Transverse colon (tissue), 4 donors: ENCODE results near the gene VAC14. TPM values are rescaled to one million over a fixed set of nuclear protein-coding genes. Genes with fewer than 3 reads are reported as not detected.

Source experiments
- DNase-seq: peaks from one replicate; pipeline ENCODE4 v3.0.0-alpha.2; 2019
- H3K27ac ChIP-seq, 4 donors: fragments of 200-600 bp; sonication (generic); 2 replicates each; pipeline ENCODE4 v1.5.1; 2016 to 2018; ENCODE audit warnings: inconsistent platforms in 4 of 4
- H3K27me3 ChIP-seq: fragments of 200-600 bp; sonication (generic); 2 replicates; pipeline ENCODE4 v1.5.1; 2017; ENCODE audit warnings: inconsistent platforms
- H3K36me3 ChIP-seq, 4 donors: fragments of 200-600 bp; sonication (generic); 2 replicates each; pipeline ENCODE4 v1.5.1; 2017 to 2019; ENCODE audit warnings: inconsistent platforms in 4 of 4
- H3K4me1 ChIP-seq, 4 donors: fragments of 200-600 bp; sonication (generic); 2 replicates each; pipeline ENCODE4 v1.5.1; 2017 to 2020; ENCODE audit warnings: inconsistent platforms in 4 of 4
- H3K4me3 ChIP-seq, 4 donors: fragments of 200-600 bp; sonication (generic); 1 replicate in 1 of 4; 2 replicates in 3 of 4; pipeline versions ENCODE4 v1.5.1 to v1.6.1; 2017 to 2019; ENCODE audit warnings: inconsistent platforms in 4 of 4
- H3K9me3 ChIP-seq, 2 donors: fragments of 200-600 bp; sonication (generic); 2 replicates each; pipeline ENCODE4 v1.5.1; 2017 to 2019; ENCODE audit warnings: inconsistent platforms in 2 of 2
- CTCF ChIP-seq, 5 experiments: fragments of 200-600 bp in 3 of 5; fragments of 450-650 bp in 2 of 5; sonication (generic) in 3 of 5; IDR thresholded peaks; 1 replicate in 2 of 5; 2 replicates in 3 of 5; pipeline ENCODE4 v1.5.1; 2016 to 2017; ENCODE audit warnings: antibody characterized with exemption in 5 of 5, inconsistent platforms in 3 of 5, mild to moderate bottlenecking in 2 of 5, moderate library complexity in 1 of 5
- EP300 ChIP-seq: sonication (generic); formaldehyde crosslinking; IDR thresholded peaks from one replicate; pipeline ENCODE4 v1.6.1; 2017; ENCODE audit warnings: antibody characterized with exemption, low read depth
- POLR2A ChIP-seq: fragments of 450-650 bp; IDR thresholded peaks from one replicate; pipeline ENCODE4 v1.6.1; 2016; ENCODE audit warnings: antibody characterized with exemption, mild to moderate bottlenecking, moderate library complexity
- POLR2AphosphoS5 ChIP-seq, 3 donors: sonication (generic); formaldehyde crosslinking; IDR thresholded peaks; one replicate each; pipeline ENCODE4 v1.6.1; 2016; ENCODE audit warnings: antibody characterized with exemption in 3 of 3
- WGBS, 2 donors: methylation state at CpG; one replicate each; pipeline ENCODE4 v1.1.5; 2018; ENCODE audit warnings: low coverage in 1 of 2; 5-methylcytosine and 5-hydroxymethylcytosine counted together
- in situ Hi-C, 4 donors: fragments of 200-750 bp; cut with MboI; loops; one replicate each; pipeline versions ENCODE4 v1.15.0 to v1.15.1; 2017; ENCODE audit warnings: low sequenced_read_pairs in 3 of 4, low pct_ligation_motif_present in 1 of 4, low pct_unique_long_range_greater_than_20kb in 1 of 4
- intact Hi-C: fragments of 100-400 bp; cut with DNase I; formaldehyde crosslinking; loops from one replicate; pipeline ENCODE4 v1.15.1; 2023; ENCODE audit warnings: low total_unique reads
- total RNA-seq, 4 donors: library from RNA; depleted of rRNA; stranded (reverse); fragments of >200 nt; gene quantifications; one replicate each; pipeline ENCODE4 v1.1.0, GENCODE V29; 2016

Gene VAC14
- total RNA-seq, 4 donors from 2014 or later, result 37.2 to 270 (median 64.3) TPM

GRCh38 chr16:70656712-70657263 is 144.2 kb downstream of the VAC14 start:
- no peak for DNase-seq
- Histone ChIP-seq H3K27ac (no peak overlapping the region), H3K36me3 (no peaks in the 10 kb centered on the region), H3K4me1 (peaks cover 0 to 10% (median 4%) of the 10 kb centered on the region in 4 donors), H3K4me3 (no peak overlapping the region), H3K9me3 (no peaks in the 10 kb centered on the region), H3K27me3 (no peaks in the 10 kb centered on the region)
- TF ChIP-seq EP300, result no peak
- no peak for TF ChIP-seq POLR2AphosphoS5 (IDR thresholded peaks at IDR 0.05)
- TF ChIP-seq POLR2A, result no peak
- no peak for TF ChIP-seq CTCF (IDR thresholded peaks at IDR 0.05)
- intact Hi-C loops, result loop anchor here (10.0 kb wide), 2 partner anchors 92 to 292 kb away; no protein-coding TSS in a partner anchor
- WGBS, 2 donors, result 66 to 75% methylated on average over 4 to 20 of the region's 22 CpGs
- in situ Hi-C loops, result loop anchor here (10.0 to 25.0 kb wide), 4 partner anchors 122 to 294 kb away; partner anchors contain the start of genes COG4 (in 1 of the 4) and SF3B3 (in 1 of the 4)

- TF ChIP-seq EP300 (no peak), CTCF (IDR thresholded peaks at IDR 0.05) (no peak), POLR2A (no peak), POLR2AphosphoS5 (IDR thresholded peaks at IDR 0.05) (no peak)
- no peaks in the 10 kb centered on the region for H3K27me3 ChIP-seq
- no peak overlapping the region for H3K4me3 ChIP-seq
- WGBS, 2 donors, result 84% methylated on average over 8 of the region's 8 CpGs; no CpG with 5 or more reads in 1 of the 2 donors
- in situ Hi-C loops, result loop anchor here (10.0 to 25.0 kb wide), 4 partner anchors 121 to 294 kb away; partner anchors contain the start of genes COG4 (in 1 of the 4) and SF3B3 (in 1 of the 4)
- no peak for DNase-seq
- no peak overlapping the region for H3K27ac ChIP-seq
- H3K4me1 ChIP-seq, result peaks cover 0 to 10% (median 4%) of the 10 kb centered on the region in 4 donors
- no peaks in the 10 kb centered on the region for H3K9me3 ChIP-seq
- intact Hi-C loops, result loop anchor here (10.0 kb wide), 2 partner anchors 91 to 291 kb away; no protein-coding TSS in a partner anchor
- H3K36me3 ChIP-seq, result no peaks in the 10 kb centered on the region
These were observed 144.8 kb downstream of the VAC14 start for GRCh38 chr16:70656065-70656711.

GRCh38 chr16:70653809-70654771 is 146.9 kb downstream of the VAC14 start:
- peak overlapping the region in 3 of 4 donors; percentile 13 to 55 (median 30) for H3K27ac ChIP-seq
- DNase-seq, result peak; percentile 87
- in situ Hi-C loops, result loop anchor here (10.0 to 25.0 kb wide), 4 partner anchors 119 to 292 kb away; partner anchors contain the start of genes COG4 (in 1 of the 4) and SF3B3 (in 1 of the 4)
- no peaks in the 10 kb centered on the region for H3K27me3 ChIP-seq
- TF ChIP-seq EP300, result no peak
- no peak for TF ChIP-seq POLR2A
- TF ChIP-seq CTCF (IDR thresholded peaks at IDR 0.05), result peak; percentile 87 to 98 (median 92)
- TF ChIP-seq POLR2AphosphoS5 (IDR thresholded peaks at IDR 0.05), result peak; percentile 24 to 71 (median 37)
- no peaks in the 10 kb centered on the region for H3K9me3 ChIP-seq
- H3K4me1 ChIP-seq, result peaks cover 0 to 10% (median 4%) of the 10 kb centered on the region in 4 donors
- H3K4me3 ChIP-seq, result peak overlapping the region in 1 of 4 donors; percentile 37
- no peaks in the 10 kb centered on the region for H3K36me3 ChIP-seq
- WGBS, 2 donors, result 0 to 37% methylated on average over 6 to 34 of the region's 35 CpGs
- intact Hi-C loops, result loop anchor here (2.0 to 10.0 kb wide), 3 partner anchors 89 to 289 kb away; no protein-coding TSS in a partner anchor
